Brain microvascular endothelial cell (primary cell): ENCODE data around the gene CAMSAP1.

Source experiments
- DNase-seq: peaks from one replicate; pipeline ENCODE4 v3.0.0-alpha.2; 2020
- H3K27ac ChIP-seq: fragments of 250-450 bp; sonication (Bioruptor Pico); 2 replicates; pipeline ENCODE4 v1.5.1; 2020; ENCODE audit warnings: mild to moderate bottlenecking, moderate library complexity
- H3K27me3 ChIP-seq: fragments of 250-450 bp; sonication (Bioruptor Pico); replicated peaks from 2 replicates; pipeline ENCODE4 v1.5.1; 2020; ENCODE audit warnings: mild to moderate bottlenecking
- H3K36me3 ChIP-seq: fragments of 250-450 bp; sonication (Bioruptor Pico); replicated peaks from 2 replicates; pipeline ENCODE4 v1.5.1; 2020; ENCODE audit warnings: mild to moderate bottlenecking
- H3K4me3 ChIP-seq: 2 replicates; pipeline ENCODE4 v1.5.1; 2011; ENCODE audit warnings: low read depth, mild to moderate bottlenecking, control low read depth, low read length, moderate library complexity
- in situ Hi-C: cut with HindIII; loops from 2 replicates; pipeline ENCODE4 v1.10.0; 2017; ENCODE audit warnings: low sequenced_read_pairs, low pct_ligation_motif_present
- TF ChIP-seq, protein P1 (sequence below): IDR thresholded peaks from 2 replicates; pipeline ENCODE4 v1.5.1; 2011; ENCODE audit warnings: low read depth, mild to moderate bottlenecking, moderate library complexity, low read length, control low read depth, inconsistent platforms; ENCODE audit errors: missing control alignments

CAMSAP1 gene

DNA sequence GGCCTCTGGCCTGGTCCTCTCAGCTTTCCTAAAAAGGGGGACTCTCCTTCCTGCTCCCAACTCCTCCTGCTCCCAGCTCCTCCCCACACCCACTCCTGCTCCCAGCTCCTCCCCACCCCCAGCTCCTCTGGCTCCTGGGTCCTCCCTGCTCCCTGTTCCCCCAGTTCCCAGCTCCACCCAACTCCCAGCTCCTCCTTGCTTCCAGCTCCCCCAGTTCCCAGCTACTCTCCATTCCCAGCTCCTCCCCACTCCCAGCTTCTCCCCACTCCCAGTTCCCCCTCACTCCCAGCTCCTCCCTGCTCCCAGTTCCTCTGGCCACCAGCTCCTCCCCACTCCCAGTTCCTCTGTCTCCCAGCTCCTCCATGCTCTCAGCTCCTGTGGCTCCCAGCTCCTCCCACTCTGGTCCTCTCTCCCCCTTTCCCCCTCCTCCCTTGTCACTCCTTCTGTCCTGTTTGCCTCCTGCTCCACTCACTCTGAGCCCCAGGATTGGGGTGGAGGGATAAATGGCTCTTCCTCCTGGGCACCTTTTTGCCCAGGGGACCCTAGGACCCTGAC lies 129.6 kb downstream of the CAMSAP1 start:
- Histone ChIP-seq H3K27ac (no peak overlapping the region), H3K4me3 (no peak overlapping the region), H3K36me3 (no peaks in the 10 kb centered on the region), H3K27me3 (no peaks in the 10 kb centered on the region)
- in situ Hi-C loops, result no loop called here
- TF ChIP-seq, protein P1, sequence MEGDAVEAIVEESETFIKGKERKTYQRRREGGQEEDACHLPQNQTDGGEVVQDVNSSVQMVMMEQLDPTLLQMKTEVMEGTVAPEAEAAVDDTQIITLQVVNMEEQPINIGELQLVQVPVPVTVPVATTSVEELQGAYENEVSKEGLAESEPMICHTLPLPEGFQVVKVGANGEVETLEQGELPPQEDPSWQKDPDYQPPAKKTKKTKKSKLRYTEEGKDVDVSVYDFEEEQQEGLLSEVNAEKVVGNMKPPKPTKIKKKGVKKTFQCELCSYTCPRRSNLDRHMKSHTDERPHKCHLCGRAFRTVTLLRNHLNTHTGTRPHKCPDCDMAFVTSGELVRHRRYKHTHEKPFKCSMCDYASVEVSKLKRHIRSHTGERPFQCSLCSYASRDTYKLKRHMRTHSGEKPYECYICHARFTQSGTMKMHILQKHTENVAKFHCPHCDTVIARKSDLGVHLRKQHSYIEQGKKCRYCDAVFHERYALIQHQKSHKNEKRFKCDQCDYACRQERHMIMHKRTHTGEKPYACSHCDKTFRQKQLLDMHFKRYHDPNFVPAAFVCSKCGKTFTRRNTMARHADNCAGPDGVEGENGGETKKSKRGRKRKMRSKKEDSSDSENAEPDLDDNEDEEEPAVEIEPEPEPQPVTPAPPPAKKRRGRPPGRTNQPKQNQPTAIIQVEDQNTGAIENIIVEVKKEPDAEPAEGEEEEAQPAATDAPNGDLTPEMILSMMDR, result no peak
- no peak for DNase-seq

DNA sequence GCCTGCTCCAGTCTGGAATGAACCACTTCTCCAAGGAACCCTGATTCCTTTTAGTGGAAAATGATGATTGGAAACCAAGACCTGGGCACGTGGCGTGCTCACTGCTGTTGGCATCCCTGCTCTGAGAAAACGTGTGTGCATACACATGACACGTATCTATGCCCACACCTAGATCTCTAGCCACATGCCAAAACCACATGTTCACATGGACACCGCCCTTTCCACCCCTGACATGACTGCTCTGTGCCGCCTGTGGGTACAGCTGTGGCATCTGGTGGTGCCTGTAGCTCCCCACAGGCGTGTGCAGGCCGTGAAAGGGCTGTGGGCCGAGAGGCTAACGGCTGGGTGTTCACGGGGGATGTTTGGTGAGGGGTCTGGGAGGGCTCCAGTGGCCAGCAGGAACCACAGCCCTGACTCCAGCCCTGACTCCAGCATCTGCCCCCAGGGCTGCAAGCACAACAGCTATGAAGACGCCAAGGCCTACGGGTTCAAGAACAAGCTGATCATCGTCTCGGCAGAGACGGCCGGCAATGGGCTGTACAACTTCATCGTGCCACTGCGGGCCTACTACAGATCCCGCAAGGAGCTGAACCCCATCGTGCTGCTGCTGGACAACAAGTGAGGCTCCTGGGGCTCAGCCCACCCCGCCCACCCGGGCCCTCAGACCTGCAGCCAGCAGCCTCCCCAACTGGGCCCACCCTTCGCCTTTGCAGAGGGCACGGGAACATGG lies 130.3 kb downstream of the CAMSAP1 start:
- in situ Hi-C loops, result no loop called here
- no peaks in the 10 kb centered on the region for H3K36me3 ChIP-seq
- no peaks in the 10 kb centered on the region for H3K27me3 ChIP-seq
- no peak overlapping the region for H3K4me3 ChIP-seq
- no peak overlapping the region for H3K27ac ChIP-seq
- TF ChIP-seq, protein P1, result no peak
- no peak for DNase-seq

DNA sequence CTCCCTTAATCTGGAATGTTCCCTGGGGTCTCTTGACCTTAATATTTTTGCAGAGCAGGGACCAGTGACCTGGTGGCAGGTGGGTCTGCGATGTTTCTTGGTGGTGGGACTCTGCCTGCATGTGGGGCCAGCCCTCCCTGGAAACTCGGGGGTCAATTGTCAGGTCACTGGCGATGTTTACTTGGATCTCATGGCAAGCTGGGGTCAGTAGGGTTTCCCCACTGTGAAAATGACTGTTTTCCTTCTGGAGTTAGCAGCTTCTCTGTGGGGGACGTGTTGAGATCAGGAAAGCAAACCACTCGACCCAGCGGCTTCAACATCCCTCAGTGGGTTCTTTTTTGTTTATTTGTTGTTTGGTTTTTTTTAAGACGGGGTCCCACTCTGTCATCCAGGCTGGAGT lies 131.4 kb downstream of the CAMSAP1 start:
- no peak overlapping the region for H3K4me3 ChIP-seq
- H3K27me3 ChIP-seq, result no peaks in the 10 kb centered on the region
- no peak overlapping the region for H3K27ac ChIP-seq
- no peaks in the 10 kb centered on the region for H3K36me3 ChIP-seq
- in situ Hi-C loops, result no loop called here
- TF ChIP-seq, protein P1, result no peak
- no peak for DNase-seq

DNA sequence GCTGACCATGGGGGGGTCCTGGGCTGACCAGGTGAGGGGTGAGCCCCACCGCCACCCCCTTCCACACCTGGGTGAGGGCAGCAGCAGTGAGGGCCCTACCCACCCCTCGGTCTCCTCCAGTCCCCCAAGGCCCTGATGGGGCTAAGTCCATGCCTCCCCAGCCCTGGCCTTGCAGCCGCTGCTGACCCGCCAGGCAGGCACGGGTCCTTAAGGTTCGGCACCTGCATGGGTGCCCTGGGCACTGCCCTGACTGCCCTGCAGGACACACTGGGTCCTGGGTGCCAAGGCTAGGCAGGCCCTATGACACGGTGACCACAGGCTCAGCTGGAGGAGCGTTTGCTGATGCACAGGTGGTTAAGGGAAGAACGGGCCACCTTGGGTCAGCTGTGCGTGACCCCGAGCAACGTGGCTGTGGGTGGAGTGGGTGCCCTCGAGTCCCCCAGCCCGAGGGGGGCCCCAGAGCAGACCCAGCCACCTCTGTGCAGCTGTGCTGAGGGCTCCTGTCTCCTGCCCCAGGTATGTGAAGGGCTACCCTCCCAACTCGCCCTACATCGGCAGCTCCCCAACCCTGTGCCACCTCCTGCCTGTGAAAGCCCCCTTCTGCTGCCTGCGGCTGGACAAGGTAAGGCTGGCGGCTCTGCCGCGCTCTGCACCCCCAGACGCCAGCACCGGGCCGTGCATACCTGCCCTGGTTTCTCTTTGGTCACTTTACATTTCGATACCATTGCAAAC lies 132.4 kb downstream of the CAMSAP1 start:
- TF ChIP-seq, protein P1, result no peak
- no peak overlapping the region for H3K4me3 ChIP-seq
- no peaks in the 10 kb centered on the region for H3K27me3 ChIP-seq
- in situ Hi-C loops, result no loop called here
- no peak overlapping the region for H3K27ac ChIP-seq
- H3K36me3 ChIP-seq, result no peaks in the 10 kb centered on the region
- no peak for DNase-seq

DNA sequence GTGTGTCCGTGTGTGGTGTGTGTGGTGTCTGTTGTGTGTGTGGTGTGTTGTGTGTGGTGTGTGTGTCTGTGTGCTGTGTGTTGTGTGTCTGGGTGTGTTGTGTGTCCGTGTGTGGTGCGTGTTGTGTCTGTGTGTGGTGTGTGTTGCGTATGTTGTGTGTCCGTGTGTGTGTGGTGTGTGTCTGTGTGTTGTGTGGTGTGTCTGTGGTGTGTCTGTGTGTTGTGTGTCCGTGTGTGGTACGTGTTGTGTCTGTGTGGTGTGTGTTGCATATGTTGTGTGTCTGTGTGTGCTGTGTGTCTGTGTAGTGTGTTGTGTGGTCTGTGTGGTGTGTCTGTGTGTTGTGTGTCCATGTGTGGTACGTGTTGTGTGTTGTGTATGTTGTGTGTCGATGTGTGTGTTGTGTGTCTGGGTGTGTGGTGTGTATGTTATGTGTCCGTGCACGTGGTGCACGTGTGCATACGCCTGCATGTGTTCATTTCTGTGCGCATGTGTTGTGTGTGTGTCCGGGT lies 133.1 kb downstream of the CAMSAP1 start:
- H3K36me3 ChIP-seq, result no peaks in the 10 kb centered on the region
- H3K27ac ChIP-seq, result no peak overlapping the region
- in situ Hi-C loops, result no loop called here
- H3K4me3 ChIP-seq, result no peak overlapping the region
- H3K27me3 ChIP-seq, result no peaks in the 10 kb centered on the region
- DNase-seq, result no peak
- TF ChIP-seq, protein P1, result no peak
